DMS114 treated with DMSO at 0.1 percent for 48 hours (cell line): ENCODE measurements around the gene SEPTIN3.

ENCODE experiments used
- DNase-seq: peaks from one replicate; lab custom pipeline; 2025; ENCODE audit not compliant: unreplicated experiment; lab: John Stamatoyannopoulos, UW

SEPTIN3 gene

GRCh38 chr22:41969110-41969646 is at the start of gene SEPTIN3:
Gene SEPTIN3, plus strand, starts transcription at chr22:41969443. Its CDS starts 2,050 bp downstream, at chr22:41971493.
- no peak for DNase-seq

- no peak for DNase-seq
Observed at GRCh38 chr22:41920271-41920976, 48.8 kb upstream of the SEPTIN3 start.

- DNase-seq = no peak
Observed at GRCh38 chr22:41922328-41922727, 46.9 kb upstream of the SEPTIN3 start.

- DNase-seq = no peak
Observed at GRCh38 chr22:41922940-41923594, 46.2 kb upstream of the SEPTIN3 start.

GRCh38 chr22:41923595-41924276 is 45.5 kb upstream of the SEPTIN3 start:
- no peak for DNase-seq

- peak; percentile 28 for DNase-seq
Observed at GRCh38 chr22:41925783-41926460, 43.3 kb upstream of the SEPTIN3 start.

GRCh38 chr22:41927813-41928212 is 41.4 kb upstream of the SEPTIN3 start:
- DNase-seq = no peak

- DNase-seq = no peak
Observed at GRCh38 chr22:41928593-41929417, 40.4 kb upstream of the SEPTIN3 start.

- DNase-seq = no peak
Observed at GRCh38 chr22:41929418-41929810, 39.8 kb upstream of the SEPTIN3 start.

- DNase-seq = no peak
Observed at GRCh38 chr22:41931701-41932269, 37.5 kb upstream of the SEPTIN3 start.

GRCh38 chr22:41932353-41932752 is 36.9 kb upstream of the SEPTIN3 start:
- no peak for DNase-seq

- DNase-seq = no peak
Observed at GRCh38 chr22:41933411-41934177, 35.6 kb upstream of the SEPTIN3 start.

GRCh38 chr22:41934284-41935014 is 34.8 kb upstream of the SEPTIN3 start:
- DNase-seq = no peak

- DNase-seq = no peak
Observed at GRCh38 chr22:41935015-41935351, 34.3 kb upstream of the SEPTIN3 start.

GRCh38 chr22:41935509-41935908 is 33.7 kb upstream of the SEPTIN3 start:
- DNase-seq = no peak

GRCh38 chr22:41936894-41937169 is 32.4 kb upstream of the SEPTIN3 start:
- no peak for DNase-seq

- DNase-seq = peak; percentile 18
Observed at GRCh38 chr22:41939981-41940831, 29.0 kb upstream of the SEPTIN3 start.
